ENCODE data around the gene GABRE. TPM values are rescaled to one million over a fixed set of nuclear protein-coding genes. Genes with fewer than 3 reads are reported as not detected.

Gene GABRE, protein sequence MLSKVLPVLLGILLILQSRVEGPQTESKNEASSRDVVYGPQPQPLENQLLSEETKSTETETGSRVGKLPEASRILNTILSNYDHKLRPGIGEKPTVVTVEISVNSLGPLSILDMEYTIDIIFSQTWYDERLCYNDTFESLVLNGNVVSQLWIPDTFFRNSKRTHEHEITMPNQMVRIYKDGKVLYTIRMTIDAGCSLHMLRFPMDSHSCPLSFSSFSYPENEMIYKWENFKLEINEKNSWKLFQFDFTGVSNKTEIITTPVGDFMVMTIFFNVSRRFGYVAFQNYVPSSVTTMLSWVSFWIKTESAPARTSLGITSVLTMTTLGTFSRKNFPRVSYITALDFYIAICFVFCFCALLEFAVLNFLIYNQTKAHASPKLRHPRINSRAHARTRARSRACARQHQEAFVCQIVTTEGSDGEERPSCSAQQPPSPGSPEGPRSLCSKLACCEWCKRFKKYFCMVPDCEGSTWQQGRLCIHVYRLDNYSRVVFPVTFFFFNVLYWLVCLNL
- total RNA-seq = 173 TPM

GRCh38 chrX:151974336-151975227 is at the start of gene GABRE:
GABRE (minus strand) TSS chrX:151974676; CDS start chrX:151974625, 51 bp downstream.
- DNase-seq = peak; percentile 34

GRCh38 chrX:152020888-152021287 is 46.4 kb upstream of the GABRE start:
- no peak for DNase-seq

DNA sequence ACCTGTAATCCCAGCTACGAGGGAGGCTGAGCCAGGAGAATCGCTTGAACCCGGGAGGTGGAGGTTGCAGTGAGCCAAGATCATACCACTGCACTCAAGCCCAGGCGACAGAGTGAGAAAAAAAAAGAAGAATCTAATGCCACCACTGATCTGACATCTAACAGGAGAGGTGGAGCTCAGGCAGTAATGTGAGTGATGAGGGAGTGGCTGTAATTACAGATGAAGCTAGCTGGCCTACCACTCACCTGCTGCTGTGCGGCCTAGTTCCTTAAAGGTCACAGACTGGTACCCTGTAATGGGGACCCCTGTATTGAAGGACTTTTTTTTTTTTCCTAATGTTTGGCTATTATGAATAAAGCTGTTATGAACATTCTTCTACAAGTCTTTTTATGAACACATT is 25.3 kb upstream of the GABRE start:
- no peak for DNase-seq

GRCh38 chrX:151997539-151997938 is 23.1 kb upstream of the GABRE start:
- DNase-seq = no peak

DNA sequence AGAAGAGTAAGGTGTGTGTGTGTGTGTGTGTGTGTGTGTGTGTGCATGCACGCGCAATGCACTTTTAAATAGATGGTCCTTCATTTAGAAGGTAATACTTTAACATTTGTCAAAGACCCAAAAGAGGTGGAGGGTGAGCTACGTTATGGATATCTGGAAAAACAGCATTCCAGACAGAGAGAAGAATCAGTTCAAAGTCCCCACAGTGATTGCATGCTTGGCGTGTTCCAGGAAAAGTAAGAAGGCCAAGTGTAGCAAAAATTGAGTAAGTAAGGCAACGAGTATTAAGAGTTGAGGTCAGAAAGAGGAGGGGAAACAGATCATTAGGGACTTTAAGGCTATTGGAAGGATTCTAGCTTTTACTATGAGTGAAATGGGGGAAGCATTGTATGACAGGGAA is 21.9 kb upstream of the GABRE start:
- DNase-seq = no peak

GRCh38 chrX:151994476-151994875 is 20.0 kb upstream of the GABRE start:
- no peak for DNase-seq

- DNase-seq = no peak
Measured at GRCh38 chrX:151988706-151989299, 14.3 kb upstream of the GABRE start.

- DNase-seq = no peak
Measured at GRCh38 chrX:151987108-151987507, 12.6 kb upstream of the GABRE start.

DNA sequence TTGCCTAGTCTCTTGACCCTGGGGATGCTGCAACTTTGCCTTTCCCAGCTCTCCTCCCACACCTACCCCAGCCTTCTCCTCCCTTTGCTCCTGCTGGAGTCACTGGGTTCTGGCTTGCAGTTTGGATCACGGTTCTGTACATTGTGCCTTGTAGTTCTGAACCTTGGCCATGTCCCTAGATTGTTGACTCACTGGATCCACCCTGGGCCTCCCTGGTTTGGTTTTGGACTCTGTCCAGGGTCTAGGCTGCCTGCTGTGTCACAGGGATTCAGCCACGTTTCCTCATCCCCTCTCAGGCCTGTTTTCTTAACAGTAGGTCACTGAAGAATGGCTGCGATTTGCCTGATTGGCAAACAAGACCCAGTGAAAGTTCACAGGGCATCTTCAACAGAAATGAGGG is 11.5 kb upstream of the GABRE start:
- no peak for DNase-seq

- no peak for DNase-seq
Measured at GRCh38 chrX:151985531-151985930, 11.1 kb upstream of the GABRE start.

DNA sequence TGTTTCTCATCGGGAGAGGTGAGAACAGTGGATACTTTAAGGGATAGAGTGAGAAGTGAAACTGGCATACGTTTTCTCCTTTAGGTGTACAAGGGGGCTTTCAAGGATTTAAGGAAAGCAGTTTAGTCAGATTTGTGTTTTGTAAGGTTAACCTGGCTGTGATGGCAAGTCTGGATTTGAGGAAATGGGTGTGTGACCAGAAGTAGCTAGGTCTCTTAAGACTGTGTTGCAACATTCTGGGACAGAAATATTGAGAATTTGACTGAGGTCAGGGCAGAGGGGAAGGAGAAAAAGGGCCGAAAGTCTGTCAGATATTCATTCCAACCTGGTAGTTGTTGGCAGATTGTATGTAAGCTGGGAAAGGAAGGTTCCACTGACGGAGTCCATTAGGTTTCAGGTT is 10.4 kb upstream of the GABRE start:
- no peak for DNase-seq

DNA sequence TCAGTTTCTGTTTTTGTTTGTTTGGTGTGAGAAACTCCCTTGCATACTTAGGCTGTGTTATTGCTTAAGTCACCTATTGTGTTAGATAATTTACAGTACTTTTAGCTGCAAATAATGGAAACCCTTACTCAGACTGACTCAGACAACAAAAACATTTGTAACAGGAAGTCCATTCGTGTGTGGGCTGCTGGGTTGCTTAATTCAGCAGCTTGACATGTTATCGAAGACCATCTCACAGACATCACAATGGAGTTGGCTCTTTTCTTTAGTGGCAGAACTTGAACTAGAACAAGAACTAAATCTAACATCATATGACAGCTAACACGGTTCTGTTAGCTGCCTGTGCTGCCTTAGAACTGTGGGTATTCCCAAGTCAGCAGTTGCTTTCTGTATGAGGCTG is 9.9 kb upstream of the GABRE start:
- no peak for DNase-seq

DNA sequence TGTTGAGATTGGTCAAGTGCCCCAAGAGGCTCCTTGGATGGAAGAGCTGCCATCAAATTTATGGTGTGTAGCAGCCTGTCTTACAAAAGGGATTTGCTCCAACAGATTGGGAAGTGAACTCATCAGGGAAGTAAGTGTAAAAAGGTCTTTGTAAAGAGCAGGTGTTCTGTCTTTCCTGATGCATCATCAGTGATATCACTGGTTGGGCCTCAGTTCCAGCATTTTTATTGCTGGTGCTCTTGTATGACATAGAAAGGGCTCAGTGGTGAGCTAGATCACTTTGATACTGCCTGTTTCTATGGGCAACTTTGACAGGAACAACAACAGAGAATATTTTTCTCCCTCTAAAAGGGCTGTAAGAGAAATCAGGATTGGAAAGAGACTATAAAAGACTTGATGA is 8.7 kb upstream of the GABRE start:
- DNase-seq = no peak

GRCh38 chrX:151982222-151982621 is 7.7 kb upstream of the GABRE start:
- no peak for DNase-seq

GRCh38 chrX:151981129-151981528 is 6.7 kb upstream of the GABRE start:
- no peak for DNase-seq

- DNase-seq = no peak
Measured at GRCh38 chrX:151977923-151978322, 3.4 kb upstream of the GABRE start.

DNA sequence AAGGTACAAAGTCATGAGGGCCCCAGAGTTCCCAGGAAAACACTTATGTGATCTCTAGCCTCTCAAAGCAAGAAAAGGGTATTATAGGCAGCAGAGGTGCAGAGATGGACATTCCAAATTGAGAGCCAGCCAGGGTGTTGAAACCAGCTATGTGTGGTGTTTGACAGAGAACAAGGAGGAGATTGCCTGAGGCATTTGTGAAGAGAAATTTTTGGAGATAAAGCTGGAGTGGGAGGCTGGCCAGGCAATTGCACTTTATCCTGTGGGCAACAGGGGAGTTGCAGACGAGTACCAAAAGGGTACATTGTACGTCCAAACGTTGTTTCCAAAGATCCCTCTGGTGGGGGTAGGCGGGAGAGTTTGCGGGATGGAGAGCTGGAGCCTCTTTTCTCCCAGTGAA is 2.5 kb upstream of the GABRE start:
- DNase-seq = no peak

GRCh38 chrX:151975736-151976275 is 1.3 kb upstream of the GABRE start:
- DNase-seq = no peak

DNA sequence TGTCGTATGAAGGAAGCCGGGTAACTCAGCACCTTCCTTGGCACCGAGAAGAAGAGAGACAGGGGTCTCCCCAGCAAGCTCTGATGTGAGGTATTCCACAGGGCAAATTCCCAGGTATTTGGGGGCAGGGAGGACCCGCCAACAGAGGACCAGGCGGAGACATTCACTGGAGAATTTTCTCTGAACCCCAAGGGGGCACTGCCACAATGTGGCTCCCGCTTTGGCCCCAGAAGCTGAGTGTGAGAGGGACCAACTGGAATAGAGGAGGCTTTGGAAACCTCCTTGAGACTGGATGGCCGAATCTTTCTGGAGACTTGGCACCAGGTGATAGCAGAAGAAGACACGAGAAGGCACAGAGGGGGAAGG is 735 bp upstream of the GABRE start:
- DNase-seq = no peak

DNA sequence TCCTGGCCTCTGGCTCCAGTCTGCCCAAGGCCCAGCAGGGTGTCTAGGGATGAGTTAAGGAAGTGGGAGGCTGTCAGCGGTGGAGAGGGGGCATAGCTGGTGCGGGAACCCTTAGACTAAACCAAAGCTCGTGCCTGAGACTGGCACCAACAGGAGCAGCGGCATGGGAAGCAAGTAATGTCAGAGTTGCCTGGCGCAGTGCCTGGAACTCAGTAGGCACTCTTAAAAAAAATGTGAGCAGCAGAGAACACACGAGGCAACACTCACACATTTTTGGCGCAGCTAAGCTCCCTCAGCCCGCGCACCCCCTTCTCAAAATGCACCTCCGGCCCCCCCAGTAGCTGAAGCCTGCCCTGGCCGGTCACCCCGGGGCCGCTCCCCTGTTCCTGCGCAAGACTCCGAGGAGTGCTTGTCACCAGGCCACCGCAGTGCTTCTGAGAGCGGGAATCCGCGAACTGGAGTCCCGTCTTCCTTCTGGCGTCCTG is 583 bp downstream of the GABRE start:
- DNase-seq = no peak

- DNase-seq = no peak
Measured at GRCh38 chrX:151973060-151973661, 1.3 kb downstream of the GABRE start.

GRCh38 chrX:151970661-151971060 is 3.8 kb downstream of the GABRE start:
- DNase-seq = no peak

Measured in skin of body (tissue), 2 donors.